NCI-H2196 (cell line): ENCODE measurements around the gene CCBE1.

Experiments used
- DNase-seq: peaks from one replicate; lab custom pipeline; 2025; ENCODE audit not compliant: unreplicated experiment; lab: John Stamatoyannopoulos, UW

Gene CCBE1

DNA sequence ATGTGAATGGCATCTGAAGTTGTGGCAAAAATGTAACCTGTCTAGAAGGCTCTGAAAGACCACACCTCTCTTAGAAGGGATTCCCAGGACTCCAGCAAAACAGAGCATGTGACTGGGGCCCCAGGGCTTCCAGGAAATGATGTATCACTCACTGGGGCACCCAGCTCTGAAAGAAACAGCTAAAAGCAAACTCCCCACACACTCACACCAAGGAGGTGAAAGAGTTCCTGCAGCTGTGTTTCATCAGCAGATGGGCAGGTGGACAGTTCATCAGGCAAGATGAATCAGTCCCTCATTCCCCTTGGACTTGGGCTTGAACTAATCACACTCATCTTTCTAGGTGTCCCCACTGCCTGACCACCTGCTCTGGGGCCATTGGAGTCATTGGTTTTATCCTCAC is 76.2 kb downstream of the CCBE1 start:
- no peak for DNase-seq

DNA sequence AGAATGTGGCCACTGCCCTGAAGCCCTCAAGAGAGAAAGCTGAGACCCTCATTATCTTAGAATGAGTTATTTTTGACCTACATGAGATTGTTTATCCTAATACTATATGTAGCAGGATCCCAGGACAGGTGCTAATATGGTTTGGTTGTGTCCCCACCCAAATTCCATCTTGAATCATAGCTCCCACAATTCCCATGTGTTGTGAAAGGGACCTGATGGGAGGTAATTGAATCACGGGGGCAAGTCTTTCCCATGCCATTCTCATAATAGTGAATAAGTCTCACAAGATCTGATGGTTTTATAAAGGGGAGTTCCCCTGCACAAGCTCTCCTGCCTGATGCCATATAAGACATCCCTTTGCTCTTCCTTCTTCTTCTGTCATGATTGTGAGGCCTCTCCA is 76.8 kb downstream of the CCBE1 start:
- DNase-seq = no peak

DNA sequence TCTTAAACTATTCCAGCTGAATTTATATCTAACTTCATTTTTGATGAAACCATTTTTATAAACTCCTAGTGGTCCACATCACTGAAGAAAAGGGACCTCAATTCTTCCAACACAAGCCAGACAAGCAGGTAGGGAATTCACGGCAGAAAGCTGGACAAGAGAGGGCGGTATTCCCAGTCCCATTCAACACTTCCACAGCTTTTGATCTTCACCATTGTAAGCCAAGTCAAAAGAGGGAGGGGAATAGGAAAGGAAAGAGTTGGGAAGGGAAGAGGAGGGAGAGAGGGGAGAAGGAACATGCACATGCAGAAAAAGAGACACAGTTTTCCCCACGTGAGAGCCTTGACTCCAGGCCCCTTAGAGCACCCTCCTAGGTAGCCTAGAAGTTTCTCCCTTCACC is 77.4 kb downstream of the CCBE1 start:
- no peak for DNase-seq

DNA sequence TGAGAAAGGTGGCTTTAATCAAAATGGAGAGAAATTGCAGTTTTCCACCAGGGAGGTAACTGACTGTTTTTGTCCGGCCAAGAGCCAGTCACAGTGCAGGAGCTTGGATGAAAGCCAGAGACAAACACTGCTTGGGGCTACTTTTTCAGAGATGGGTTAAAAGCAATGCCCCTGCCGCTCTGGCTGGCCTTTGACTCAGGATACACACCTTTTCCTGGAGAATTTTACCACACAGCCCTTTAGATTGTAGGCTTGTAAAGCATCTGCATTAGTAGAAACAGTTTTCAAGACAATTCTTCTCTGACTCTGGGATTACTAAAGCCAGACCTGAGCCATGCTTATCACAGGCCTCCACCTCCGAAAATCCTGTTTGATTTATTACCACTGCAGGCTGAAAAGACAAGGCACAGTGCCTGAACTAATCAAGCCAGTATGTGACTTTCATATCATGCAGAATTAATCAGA is 79.7 kb downstream of the CCBE1 start:
- no peak for DNase-seq

DNA sequence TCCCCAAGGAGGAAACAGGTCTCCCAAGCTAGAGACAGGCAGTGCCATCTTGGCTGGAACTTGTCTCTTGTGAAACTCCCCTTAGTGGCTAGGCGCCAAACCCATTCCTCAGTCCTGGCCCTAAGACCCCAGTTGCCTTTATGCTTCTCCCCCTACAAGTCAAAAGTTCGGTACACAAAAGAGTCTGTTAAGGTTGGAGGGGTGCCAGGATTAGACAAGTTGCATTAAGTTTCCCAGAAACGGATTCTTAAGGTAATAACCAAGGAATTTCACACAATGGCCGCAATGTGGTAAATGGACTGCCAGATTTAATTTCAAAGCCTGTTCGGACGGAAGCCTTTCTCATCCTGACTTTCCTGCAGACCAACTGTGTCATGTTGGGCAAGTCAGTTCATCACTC is 80.7 kb downstream of the CCBE1 start:
- DNase-seq = no peak

DNA sequence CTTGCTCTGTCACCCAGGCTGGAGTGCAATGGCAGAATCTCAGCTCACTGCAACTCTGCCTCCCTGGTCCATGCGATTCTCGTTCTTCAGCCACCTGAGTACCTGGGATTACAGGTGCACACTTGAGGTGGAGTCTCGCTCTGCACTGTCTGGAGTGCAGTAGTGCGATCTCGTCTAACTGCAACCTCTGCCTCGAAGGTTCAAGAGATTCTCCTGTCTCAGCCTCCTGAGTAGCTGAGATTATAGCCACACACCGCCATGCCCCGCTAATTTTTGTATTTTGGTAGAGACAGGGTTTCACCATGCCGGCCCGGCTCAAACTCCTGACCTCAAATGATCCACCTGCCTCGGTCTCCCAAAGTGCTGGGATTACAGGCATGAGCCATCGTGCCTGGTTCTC is 83.3 kb downstream of the CCBE1 start:
- DNase-seq = no peak

DNA sequence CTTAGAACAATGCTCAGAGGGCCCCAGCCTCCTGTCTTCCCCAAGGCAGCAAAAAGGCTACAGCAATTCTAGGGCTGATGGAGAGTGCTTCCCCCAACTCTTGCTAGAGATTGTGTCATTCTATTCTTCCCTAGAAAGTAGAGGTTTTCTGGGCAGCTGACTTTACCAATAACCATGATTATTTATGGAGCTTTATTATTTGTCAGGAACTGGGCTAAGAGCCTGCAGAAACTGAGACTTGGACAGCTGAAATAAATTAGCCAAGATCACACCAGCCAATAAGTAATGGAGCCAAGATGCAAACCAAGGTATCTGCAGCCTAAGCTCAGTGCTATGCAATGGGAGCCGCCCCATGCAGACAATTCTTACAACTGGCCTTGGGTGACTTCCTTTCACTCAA is 84.8 kb downstream of the CCBE1 start:
- no peak for DNase-seq

DNA sequence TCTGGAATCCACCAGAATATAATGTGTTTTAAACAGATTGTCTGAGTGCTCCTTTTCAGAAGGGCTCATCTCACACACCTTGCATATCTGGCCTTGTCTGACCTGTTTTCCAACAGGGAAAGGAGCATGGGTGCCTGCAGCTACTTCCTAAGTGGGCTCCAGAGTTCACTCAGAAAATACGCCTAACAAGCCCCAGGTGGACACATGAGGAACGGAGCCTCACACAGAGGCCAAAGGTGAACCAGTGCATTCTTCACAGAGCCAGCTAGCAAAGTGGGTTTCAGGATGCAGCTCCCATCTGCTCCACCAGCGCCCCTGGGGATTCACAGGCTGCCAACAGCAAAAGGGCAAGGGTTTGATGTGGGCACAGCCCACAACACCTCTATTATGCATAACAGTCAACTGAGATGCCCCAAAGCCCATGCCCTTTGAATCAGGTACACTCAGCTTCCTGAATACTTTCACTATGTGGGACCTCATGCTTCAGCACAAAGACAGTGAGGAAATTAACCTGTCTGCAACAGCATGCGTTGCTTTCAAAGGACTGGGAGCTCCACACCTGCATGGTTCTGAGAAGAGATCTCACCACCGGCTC is 86.6 kb downstream of the CCBE1 start:
- DNase-seq = no peak

DNA sequence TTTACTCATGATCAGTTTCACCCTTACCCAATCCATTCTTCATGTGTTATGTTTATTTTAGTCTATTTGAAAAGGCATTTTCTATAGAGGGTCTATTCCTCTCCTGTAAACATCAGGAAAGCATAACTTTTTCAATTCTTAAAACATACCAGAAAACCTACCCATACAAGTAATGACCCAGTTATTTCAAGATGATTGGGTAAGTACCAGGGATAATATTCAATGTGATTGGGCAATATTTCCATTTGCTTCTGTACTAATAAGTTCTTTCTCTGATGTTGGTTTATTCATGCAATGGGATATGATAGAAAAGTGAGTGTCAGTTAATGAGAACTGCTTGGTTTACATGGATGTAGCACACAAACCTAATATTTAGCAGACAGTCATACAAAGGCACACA is 87.6 kb downstream of the CCBE1 start:
- no peak for DNase-seq

DNA sequence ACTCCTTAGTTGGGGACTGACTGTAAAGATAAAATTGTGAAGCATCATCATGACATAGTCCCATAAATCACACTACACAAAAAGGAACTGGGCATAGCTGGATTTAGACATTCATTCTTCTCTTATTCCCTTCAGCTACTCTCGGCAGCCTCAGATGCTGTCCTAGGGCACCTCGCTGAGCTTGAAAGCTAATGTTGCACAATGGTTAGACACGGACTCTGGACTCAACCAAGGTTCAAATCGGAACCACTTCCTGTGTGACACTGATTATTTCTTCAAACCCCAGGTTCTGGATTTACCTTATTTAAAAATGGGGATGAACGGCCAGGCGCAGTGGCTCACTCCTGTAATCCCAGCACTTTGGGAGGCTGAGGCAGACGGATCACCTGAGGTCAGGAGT is 89.8 kb downstream of the CCBE1 start:
- DNase-seq = no peak

DNA sequence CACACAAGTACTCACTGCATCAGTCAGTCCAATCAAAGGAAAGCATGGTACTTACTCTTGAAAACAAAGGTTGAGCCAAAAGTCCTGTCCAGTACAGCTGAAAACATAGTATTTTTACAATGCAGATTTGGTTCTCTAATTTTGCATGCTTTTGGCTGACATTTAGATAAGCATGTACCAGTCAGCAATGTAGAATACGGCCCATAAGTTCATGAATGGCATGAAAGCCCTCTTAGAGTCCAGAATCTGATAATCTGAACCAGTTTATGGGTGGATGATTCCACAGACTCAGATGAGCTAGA is 90.2 kb downstream of the CCBE1 start:
- DNase-seq = no peak

DNA sequence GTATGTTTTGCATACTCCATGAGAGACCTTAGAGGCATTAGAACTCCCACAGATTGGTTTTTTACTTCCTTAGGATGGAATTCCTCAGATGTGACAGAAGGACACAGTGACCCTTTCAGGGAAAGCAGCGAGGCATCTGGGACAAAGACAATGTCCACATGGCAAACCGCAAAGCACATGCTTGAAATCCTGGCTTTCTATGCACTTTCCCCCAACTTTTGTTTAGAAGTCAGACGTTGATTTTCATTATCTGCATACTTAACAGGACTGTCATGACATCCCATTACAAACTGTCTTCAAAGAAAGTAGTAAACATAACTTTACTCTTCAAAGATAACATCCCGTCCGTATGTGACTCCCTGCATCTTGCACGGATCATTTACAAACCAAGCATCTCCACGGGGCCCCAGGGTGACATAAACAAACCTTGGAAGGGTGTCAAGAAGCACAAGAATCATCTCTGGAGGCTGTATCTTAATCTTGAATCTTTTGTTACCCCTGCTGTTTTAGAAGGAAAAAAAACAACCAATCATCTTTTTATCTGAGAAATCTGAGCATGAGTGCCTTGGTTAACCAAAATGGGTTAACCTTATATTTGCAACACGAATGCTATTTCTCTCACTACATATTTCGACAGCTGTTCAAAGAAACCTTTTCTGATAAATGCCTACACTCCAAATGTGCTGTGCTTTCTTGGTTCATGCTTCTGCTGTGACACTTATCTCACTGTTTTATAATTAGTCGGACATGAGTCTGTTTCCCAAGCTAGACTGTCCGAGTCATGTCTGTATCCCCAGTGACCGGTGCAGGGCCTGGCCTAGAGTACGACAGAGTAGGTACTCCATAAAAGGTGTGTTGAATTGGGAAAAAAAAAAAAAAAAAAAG is 90.8 kb downstream of the CCBE1 start:
- DNase-seq = no peak

DNA sequence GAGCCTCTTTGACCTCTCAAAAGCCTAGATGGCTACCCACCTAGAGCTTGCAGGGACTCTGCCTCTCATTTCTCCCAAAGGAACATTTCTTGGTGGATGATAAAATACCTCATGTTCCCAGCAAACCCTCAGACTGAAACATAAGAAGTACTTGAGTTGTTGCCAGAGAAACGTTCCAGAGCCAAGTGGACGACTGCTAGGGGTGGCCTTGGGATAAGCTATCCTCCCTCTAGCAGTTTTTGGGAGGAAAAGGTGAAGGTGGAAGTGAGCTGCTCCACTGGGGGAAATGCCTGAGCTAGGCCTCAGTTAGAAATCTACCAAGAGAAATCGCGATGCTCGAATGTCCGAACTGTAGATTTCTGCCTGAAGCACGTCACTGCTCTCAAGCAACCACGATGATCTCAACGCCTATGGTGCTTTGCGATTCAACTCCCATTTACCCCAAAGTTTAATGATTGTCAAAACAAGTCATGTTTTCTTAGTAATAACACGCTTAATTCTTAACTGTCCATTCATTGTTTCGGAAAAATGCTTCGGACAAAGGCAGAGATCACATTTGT is 91.5 kb downstream of the CCBE1 start:
- DNase-seq = no peak

DNA sequence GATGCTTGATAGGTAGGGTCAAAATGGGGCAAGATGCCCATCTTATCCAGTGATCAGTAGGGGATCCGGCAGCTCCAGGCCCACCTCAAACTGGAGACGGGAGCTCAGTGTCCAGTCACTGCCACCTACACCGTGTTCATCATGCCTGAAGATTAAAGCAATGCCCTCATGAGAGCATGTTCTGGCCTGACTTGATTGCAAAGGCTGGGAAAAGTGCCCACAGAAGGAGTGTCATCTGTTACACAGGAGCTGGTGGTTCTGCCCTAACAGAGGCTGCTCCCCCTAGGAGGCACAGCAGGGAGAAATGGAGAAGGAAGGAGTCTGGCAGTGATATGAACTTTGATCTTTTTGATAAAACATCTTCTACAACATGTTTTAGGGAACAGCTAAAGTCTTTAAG is 92.3 kb downstream of the CCBE1 start:
- no peak for DNase-seq

DNA sequence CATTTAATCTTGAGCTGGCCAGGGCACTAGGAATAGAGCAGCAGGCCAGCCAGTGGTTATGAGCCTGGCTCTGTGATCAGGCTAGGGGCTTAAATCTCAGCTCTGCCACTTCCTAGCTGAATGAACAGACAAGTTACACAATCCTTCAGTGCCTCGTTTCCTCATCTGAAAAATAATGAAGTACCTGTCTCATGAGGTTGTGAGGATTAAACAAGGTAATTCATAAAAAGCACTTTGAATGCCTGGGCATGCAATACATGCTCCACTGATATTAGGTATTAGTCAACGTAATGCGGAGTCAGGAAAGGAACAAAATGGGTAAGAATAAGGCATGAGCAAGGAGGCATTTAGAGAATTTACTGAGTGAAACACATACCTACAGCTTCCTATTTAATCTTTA is 100.2 kb downstream of the CCBE1 start:
- DNase-seq = no peak

DNA sequence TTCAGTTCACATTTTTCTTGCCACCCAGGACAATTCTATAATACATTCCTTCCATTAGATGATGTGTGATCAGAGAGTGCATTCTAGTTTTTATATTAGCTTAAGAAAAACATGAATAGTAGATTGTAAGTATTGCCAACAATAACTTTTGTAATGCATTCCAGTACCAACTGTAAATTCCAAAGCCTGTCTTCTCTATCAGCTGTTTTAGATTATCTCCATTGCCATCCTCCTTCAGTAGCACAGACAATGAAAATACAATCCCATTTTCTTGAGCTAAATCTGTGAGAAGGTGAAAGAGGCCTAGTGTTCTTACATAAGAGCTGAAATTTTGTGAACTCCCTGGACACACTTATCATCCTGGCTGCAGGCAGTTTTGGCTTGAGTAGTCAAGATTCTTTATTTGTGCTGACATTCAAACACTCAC is 103.9 kb downstream of the CCBE1 start:
- DNase-seq = no peak

DNA sequence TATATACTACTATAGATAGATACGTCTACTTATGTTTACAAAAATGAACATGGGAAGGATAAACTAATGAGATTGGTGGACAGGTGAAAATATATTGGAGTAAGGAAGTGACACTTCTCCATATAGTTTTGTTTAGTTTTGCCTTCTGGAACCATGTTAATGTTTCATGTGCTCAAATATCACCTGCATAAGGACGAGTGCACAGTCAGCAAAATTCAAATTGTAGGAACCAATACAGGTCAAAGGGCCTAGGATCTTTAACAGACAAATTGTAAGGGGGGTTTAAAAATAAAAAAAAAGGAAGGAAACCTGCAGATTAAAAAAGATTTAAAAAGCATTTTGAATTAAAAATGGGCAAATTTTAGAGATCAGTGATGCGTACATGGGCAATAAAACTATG is 104.6 kb downstream of the CCBE1 start:
- DNase-seq = no peak

DNA sequence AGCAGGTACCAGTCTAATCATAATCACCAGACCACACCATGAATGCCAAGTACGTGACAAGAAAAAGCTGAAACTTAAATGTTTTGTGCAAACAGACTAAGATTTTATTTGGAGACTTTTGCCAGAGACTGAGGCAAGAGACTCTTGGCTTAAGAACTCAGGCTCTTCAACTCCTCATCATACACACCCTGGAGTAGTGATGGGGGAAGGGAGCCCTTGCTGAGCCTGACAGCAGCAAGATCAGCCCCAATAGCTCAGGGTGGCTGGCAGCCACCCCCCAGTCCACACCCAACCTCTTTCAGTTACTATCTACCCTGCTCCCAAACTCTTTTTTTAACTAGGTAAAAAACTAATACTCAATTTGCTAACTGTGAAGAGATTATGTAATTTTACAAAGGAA is 114.8 kb downstream of the CCBE1 start:
- DNase-seq = no peak

DNA sequence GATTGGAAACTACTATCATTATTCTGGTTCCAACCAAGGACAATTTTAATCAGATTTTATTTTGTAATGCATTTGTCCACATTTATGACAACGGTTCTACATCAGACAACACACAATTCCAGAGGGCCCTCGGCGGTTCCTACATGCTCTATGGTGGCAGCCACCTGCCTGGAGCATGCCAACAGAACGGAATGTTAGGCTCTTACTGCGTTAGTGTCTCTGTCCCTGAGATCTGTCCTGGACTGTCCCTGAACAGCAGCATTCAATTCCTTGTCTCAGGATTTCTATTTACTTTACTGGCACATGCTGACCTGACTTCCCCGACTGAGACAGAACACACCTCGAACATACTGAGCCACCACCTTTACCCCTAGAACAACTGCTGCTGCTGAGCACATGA is 117.7 kb downstream of the CCBE1 start:
- no peak for DNase-seq

DNA sequence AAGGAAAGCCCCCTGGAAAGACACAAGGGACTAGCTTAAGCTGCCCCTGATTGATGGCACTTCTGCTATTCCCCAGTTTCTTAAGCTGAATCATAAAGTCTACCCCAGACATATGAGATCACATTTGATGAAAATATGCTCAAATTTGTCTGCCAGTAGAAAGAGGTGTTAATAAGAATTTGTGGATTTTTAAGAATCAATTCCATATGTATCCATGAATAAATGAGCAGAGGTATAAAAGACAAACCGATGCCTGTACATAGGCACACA is 119.9 kb downstream of the CCBE1 start:
- DNase-seq = no peak

DNA sequence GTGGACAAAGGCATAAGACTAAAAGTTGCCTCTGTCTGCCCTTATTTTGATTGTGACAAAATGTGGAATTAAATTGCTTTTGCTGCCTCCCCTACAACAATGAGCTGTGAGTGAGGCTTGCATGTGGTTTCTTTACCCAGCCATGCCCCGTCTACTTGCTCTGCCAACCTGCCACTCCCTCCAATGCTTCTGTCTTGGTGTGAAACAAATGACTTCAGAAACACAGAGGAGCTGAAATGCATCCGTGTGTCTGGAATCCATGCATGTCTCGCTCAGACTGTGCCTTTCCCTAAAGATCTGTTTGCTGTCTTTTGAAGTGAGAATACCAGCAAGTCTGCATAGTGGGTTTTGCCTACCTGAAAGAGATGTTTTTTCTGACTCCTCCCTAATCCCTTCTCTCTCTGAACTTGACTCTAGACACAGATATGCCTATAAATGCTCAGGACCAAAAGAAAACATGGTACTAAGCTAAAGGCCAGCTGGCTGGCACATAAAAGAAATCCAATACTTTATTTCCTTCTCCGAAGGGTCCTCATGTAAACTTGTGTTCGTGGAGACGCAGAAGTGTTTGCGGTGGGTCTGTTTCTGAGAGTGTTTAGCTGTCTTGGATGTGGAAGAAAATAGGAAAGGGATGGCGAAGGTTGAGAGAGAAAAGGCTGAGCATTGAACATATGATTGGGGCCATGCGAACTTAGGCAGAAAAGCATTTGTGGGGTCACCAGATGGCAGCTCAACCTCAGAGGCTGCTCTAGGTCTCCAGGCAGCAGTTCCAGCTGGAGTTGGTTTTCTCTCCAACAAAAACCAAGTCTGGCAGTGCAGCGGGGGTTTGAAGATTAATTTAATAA is 120.5 kb downstream of the CCBE1 start:
- no peak for DNase-seq

DNA sequence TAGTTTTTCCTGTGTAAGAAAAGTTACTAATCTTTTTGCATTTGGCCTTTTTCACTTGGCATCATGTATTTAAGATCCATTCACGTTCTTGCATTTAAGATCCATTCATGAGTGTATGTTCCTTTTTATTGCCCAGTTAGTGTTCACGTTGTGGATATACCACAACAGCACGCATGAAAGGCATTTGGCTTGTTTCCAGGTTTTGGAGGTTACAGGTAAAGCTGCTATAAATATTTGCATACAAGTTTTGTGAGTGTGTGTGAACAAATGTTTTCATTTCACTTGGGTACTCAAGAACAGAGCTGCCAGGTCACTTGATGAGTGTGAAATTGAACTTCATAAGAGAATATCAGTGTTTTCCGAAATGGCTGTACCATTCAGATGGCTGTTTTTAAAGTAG is 121.2 kb downstream of the CCBE1 start:
- no peak for DNase-seq
